HepG2 (cell line): ENCODE measurements around the gene PSMB9. TPM values are rescaled to one million over a fixed set of nuclear protein-coding genes. Genes with fewer than 3 reads are reported as not detected.

Source experiments
- AHR ChIP-seq: IDR thresholded peaks from 2 replicates; pipeline ENCODE4 v1.6.1; 2018; ENCODE audit warnings: missing genetic modification reagents, missing compliant biosample characterization
- HMG20A ChIP-seq: IDR thresholded peaks from 2 replicates; pipeline ENCODE4 v1.6.1; 2016; ENCODE audit warnings: borderline replicate concordance
- ISL2 ChIP-seq: sonication (generic); formaldehyde crosslinking; IDR thresholded peaks from 2 replicates; pipeline ENCODE4 v1.5.0; 2020; ENCODE audit warnings: missing genetic modification reagents
- KLF11 ChIP-seq: IDR thresholded peaks from 2 replicates; pipeline ENCODE4 v1.6.1; 2016; ENCODE audit warnings: missing compliant biosample characterization
- LRRFIP1 ChIP-seq: sonication (generic); formaldehyde crosslinking; conservative IDR thresholded peaks from 2 replicates; pipeline ENCODE4 v1.4.0; 2020; ENCODE audit warnings: missing genetic modification reagents
- PRPF4 ChIP-seq: fragments of 200-400 bp; formaldehyde crosslinking; IDR thresholded peaks from 2 replicates; pipeline ENCODE4 v1.6.1; 2016; ENCODE audit warnings: low read length, low read depth; ENCODE audit not compliant: poor library complexity, severe bottlenecking
- SMARCE1 ChIP-seq: fragments of 450-650 bp; IDR thresholded peaks from 2 replicates; pipeline ENCODE4 v1.6.1; 2017; ENCODE audit warnings: borderline replicate concordance
- ZBED4 ChIP-seq: sonication (generic); formaldehyde crosslinking; IDR thresholded peaks from 2 replicates; pipeline ENCODE4 v1.4.0; 2020; ENCODE audit warnings: missing genetic modification reagents, borderline replicate concordance
- ZNF280B ChIP-seq: sonication (generic); formaldehyde crosslinking; IDR thresholded peaks from 2 replicates; pipeline ENCODE4 v1.5.0; 2020; ENCODE audit warnings: missing genetic modification reagents, mild to moderate bottlenecking, borderline replicate concordance
- ZNF296 ChIP-seq: sonication (generic); formaldehyde crosslinking; conservative IDR thresholded peaks from 2 replicates; pipeline ENCODE4 v1.5.0; 2020; ENCODE audit warnings: mild to moderate bottlenecking, missing genetic modification reagents
- ZNF33B ChIP-seq: sonication (generic); formaldehyde crosslinking; IDR thresholded peaks from 2 replicates; pipeline ENCODE4 v1.5.1; 2020; ENCODE audit warnings: mild to moderate bottlenecking, missing genetic modification reagents
- ZNF34 ChIP-seq: sonication (generic); formaldehyde crosslinking; IDR thresholded peaks from 2 replicates; pipeline ENCODE4 v1.4.0; 2020; ENCODE audit warnings: mild to moderate bottlenecking, missing genetic modification reagents, borderline replicate concordance
- ZNF362 ChIP-seq: sonication (generic); formaldehyde crosslinking; IDR thresholded peaks from 2 replicates; pipeline ENCODE4 v1.4.0; 2020; ENCODE audit warnings: missing genetic modification reagents, mild to moderate bottlenecking, borderline replicate concordance
- ZNF512 ChIP-seq: sonication (generic); formaldehyde crosslinking; IDR thresholded peaks from 2 replicates; pipeline ENCODE4 v1.4.0; 2020; ENCODE audit warnings: mild to moderate bottlenecking, missing genetic modification reagents
- ZNF598 ChIP-seq: sonication (generic); formaldehyde crosslinking; IDR thresholded peaks from 2 replicates; pipeline ENCODE4 v1.5.1; 2020; ENCODE audit warnings: mild to moderate bottlenecking, missing genetic modification reagents, borderline replicate concordance
- ZNF674 ChIP-seq: sonication (generic); formaldehyde crosslinking; IDR thresholded peaks from 2 replicates; pipeline ENCODE4 v1.5.0; 2020; ENCODE audit warnings: low read depth, mild to moderate bottlenecking, missing genetic modification reagents
- polyA plus RNA-seq, 8 experiments: library from polyadenylated mRNA; depleted of rRNA in 3 of 8; stranded (reverse) in 7 of 8; unstranded in 1 of 8; fragments of >200 nt; fragmentation: Illumina TruSeq in 4 of 8; extraction: Trizol in 4 of 8; gene quantifications; 2 replicates each; pipeline versions ENCODE4 v1.2.1 to v1.2.3, GENCODE V29; 2011 to 2016; ENCODE audit warnings: low read depth in 4 of 8, missing spikeins in 1 of 8, mixed read lengths in 1 of 8; ENCODE audit not compliant: insufficient read depth in 1 of 8
- total RNA-seq, 5 experiments: library from RNA; depleted of rRNA; stranded (reverse); fragments of >200 nt; fragmentation: Illumina TruSeq; extraction: Trizol; gene quantifications; 2 replicates each; pipeline ENCODE4 v1.2.3, GENCODE V29; 2016; ENCODE audit warnings: low read depth in 1 of 5

Gene PSMB9
- total and polyA plus RNA-seq, 2 of the 13 experiments (the other 11 are each of a cell fraction or from before 2014, with no cell fraction given): 15.6 to 16.0 TPM

- TF ChIP-seq ZNF362 (CRISPR knock-in tag): no peak
- no peak for TF ChIP-seq SMARCE1
- TF ChIP-seq ZNF598: peak; percentile 52; the same call in 1 of the 2 replicates
- TF ChIP-seq ZBED4 (CRISPR knock-in tag): no peak; the same call in 1 of the 2 replicates
- peak; percentile 78; the same call in 1 of the 2 replicates for TF ChIP-seq ZNF674
- no peak for TF ChIP-seq KLF11 (CRISPR knock-in tag)
- no peak for TF ChIP-seq ZNF280B (CRISPR knock-in tag)
- TF ChIP-seq ZNF33B: no peak; the same call in none of the 2 replicates
- no peak for TF ChIP-seq LRRFIP1
- TF ChIP-seq ISL2 (CRISPR knock-in tag): 0 out of 2 replicates have a peak, but pooled peaks have one; percentile 42
- TF ChIP-seq ZNF512: no peak; the same call in 1 of the 2 replicates
- no peak for TF ChIP-seq PRPF4
- TF ChIP-seq AHR (CRISPR knock-in tag): no peak
- TF ChIP-seq ZNF34 (CRISPR knock-in tag): 0 out of 2 replicates have a peak, but pooled peaks have one; percentile 46
- 0 out of 2 replicates have a peak, but pooled peaks have one; percentile 25 for TF ChIP-seq ZNF296
- no peak; the same call in 1 of the 2 replicates for TF ChIP-seq HMG20A
These were observed at the start of gene PSMB9, which contains the start of gene TAP1 (continued) for GRCh38 chr6:32853541-32854375.
